Measurements from ENCODE around the gene PTPRD. TPM values are rescaled to one million over a fixed set of nuclear protein-coding genes. Genes with fewer than 3 reads are reported as not detected.
A peak's percentile ranks its signal among the peaks of the same experiment; 100 is the strongest.

PTPRD gene
- total RNA-seq, 2 donors from 2014 or later = 60.1 to 75.7 TPM

DNA sequence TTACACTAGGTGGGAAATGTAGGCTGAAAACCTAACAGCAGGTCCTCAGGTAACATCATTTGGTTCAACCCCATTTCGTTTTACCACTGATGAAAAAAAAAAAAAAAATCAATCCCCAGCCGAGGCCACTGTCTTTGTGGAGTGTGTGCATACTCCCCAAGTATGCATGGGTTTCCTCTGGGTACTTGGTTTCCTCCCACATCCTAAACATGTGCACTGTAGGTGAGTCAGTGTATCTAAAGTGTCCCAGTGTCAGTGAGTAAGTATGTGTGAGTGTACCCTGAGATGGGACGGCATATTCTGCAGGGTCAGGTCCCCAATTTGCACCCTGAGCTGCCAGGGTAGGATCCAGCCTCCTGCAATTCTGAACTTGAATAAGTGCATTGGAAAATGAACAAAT, 1846.7 kb downstream of the PTPRD start:
- Histone ChIP-seq H3K27me3 (no peaks in the 10 kb centered on the region), H3K4me1 (no peaks in the 10 kb centered on the region), H3K27ac (no peak overlapping the region), H3K9ac (ENCODE audit: low read depth in 2 of 2, low read length in 2 of 2) (no peak overlapping the region), H3K4me3 (no peak overlapping the region), H3K9me3 (no peaks in the 10 kb centered on the region), H3K36me3 (no peaks in the 10 kb centered on the region)
- intact Hi-C loops (cut with DNase I) = no loop called here
- DNase-seq = no peak
- TF ChIP-seq, protein P1, sequence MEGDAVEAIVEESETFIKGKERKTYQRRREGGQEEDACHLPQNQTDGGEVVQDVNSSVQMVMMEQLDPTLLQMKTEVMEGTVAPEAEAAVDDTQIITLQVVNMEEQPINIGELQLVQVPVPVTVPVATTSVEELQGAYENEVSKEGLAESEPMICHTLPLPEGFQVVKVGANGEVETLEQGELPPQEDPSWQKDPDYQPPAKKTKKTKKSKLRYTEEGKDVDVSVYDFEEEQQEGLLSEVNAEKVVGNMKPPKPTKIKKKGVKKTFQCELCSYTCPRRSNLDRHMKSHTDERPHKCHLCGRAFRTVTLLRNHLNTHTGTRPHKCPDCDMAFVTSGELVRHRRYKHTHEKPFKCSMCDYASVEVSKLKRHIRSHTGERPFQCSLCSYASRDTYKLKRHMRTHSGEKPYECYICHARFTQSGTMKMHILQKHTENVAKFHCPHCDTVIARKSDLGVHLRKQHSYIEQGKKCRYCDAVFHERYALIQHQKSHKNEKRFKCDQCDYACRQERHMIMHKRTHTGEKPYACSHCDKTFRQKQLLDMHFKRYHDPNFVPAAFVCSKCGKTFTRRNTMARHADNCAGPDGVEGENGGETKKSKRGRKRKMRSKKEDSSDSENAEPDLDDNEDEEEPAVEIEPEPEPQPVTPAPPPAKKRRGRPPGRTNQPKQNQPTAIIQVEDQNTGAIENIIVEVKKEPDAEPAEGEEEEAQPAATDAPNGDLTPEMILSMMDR (IDR thresholded peaks at IDR 0.05) = no peak

DNA sequence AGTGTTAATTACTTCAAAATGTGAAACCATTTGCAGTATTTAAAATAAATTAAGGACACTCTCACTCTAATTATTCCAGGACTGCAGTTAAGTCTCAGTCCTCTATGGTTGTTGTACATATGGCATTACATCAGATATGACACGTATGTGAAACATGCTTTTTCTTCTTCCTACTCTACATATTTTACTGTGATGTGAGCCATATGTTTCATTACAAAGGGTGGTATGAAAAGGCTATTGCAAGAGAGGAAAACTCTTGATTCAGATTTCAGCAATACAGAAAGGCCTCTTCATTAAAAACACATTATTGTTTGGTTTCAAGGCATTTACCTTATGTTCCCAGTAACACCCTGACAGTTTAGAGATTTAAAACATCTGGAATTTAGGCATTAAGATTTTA, 1848.8 kb downstream of the PTPRD start:
- intact Hi-C loops (cut with DNase I) = no loop called here
- Histone ChIP-seq H3K36me3 (no peaks in the 10 kb centered on the region), H3K27ac (no peak overlapping the region), H3K27me3 (no peaks in the 10 kb centered on the region), H3K9me3 (no peaks in the 10 kb centered on the region), H3K4me1 (no peaks in the 10 kb centered on the region), H3K9ac (ENCODE audit: low read depth in 2 of 2, low read length in 2 of 2) (no peak overlapping the region), H3K4me3 (no peak overlapping the region)
- no peak for DNase-seq
- TF ChIP-seq, protein P1 (IDR thresholded peaks at IDR 0.05) = no peak

DNA sequence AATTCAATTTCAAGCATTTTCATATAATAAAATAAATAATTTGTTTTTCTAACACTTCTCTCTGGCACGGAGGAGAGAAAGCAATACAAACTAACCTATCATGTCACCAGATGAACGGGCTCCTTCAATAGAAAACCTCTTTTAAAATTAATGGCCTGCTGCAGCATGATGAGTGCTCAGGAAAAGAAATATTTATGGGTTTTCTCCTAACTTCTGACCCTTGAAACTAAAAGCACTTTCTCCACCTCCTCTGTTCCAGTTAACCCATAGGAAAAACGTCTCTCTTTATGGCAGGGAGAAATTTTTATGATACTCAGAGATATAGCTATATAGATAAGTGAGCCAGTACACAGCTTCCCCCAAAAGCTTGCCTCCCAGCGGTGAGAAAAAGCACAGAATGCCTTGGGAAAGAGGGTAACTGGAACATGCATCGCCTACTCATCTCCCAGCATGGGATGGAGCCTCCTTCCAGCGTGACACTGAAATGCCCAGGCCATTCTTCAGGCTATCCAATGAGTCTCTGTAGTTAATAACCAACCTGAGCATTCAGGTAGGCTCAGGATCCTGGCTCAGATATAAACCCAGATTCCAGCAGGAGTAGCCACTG, 1850.2 kb downstream of the PTPRD start:
- H3K27me3 ChIP-seq = no peaks in the 10 kb centered on the region
- H3K9ac ChIP-seq (ENCODE audit: low read depth in 2 of 2, low read length in 2 of 2) = no peak overlapping the region
- H3K36me3 ChIP-seq = no peaks in the 10 kb centered on the region
- intact Hi-C loops (cut with DNase I) = no loop called here
- peak; percentile 43 for DNase-seq
- TF ChIP-seq, protein P1 (IDR thresholded peaks at IDR 0.05) = no peak
- H3K4me1 ChIP-seq = no peaks in the 10 kb centered on the region
- H3K9me3 ChIP-seq = no peaks in the 10 kb centered on the region
- no peak overlapping the region for H3K27ac ChIP-seq
- no peak overlapping the region for H3K4me3 ChIP-seq

DNA sequence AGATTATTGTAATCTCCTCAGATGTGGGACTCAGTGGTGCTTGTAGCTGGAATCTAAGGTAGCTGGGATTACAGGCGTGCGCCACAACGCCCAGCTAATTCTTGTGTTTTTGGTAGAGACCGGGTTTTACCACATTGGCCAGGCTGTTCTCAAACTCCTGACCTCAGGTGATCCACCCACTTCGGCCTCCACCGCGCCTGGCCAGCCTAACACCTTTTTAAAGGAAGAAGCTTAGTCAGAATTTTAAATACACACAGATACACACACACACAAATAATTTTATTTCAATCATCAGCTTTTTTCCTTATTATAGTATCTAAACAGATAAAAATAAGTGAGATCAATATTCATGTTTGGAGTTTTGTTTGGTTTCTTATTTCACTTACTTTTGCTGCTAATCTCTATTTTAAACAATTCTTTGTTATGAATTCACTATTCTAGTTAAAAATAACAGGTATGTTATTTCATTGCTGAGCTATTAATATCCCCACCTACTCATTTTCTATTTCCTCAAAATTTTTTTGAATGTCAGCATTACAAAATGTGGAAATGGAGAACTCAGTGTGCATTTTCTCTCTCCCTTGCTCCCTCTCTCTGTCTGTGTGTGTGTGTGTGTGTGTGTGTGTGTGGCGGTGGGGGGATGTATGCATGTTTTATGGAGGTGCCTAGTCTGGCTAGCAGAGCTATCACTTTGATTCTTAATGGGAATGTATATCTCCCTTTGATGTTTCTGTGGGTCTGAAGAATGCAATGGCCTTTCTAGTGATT, 1852.6 kb downstream of the PTPRD start:
- Histone ChIP-seq H3K4me1 (no peaks in the 10 kb centered on the region), H3K27me3 (no peaks in the 10 kb centered on the region), H3K4me3 (no peak overlapping the region), H3K36me3 (no peaks in the 10 kb centered on the region), H3K27ac (no peak overlapping the region), H3K9ac (ENCODE audit: low read depth in 2 of 2, low read length in 2 of 2) (no peak overlapping the region), H3K9me3 (no peaks in the 10 kb centered on the region)
- intact Hi-C loops (cut with DNase I) = no loop called here
- TF ChIP-seq, protein P1 (IDR thresholded peaks at IDR 0.05) = no peak
- no peak for DNase-seq

DNA sequence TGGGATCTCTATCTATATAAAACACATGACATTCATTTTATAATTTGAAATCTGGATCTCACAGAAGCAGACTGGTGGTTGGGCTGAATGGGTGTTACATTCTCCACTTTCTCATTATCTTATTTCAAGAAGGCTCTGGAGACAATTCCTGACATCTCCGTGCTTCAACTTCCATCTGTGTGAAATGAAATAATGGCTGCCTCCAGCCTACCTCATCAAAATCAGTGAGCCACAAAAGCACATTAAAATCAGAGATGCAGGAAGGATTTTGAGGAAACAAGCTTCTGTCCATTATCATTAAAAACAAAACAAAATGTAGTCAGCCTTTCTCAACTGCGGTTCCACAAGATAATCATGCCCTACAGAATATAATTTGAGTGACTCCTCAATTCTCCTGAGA, 1854.9 kb downstream of the PTPRD start:
- no peaks in the 10 kb centered on the region for H3K9me3 ChIP-seq
- intact Hi-C loops (cut with DNase I) = no loop called here
- H3K9ac ChIP-seq (ENCODE audit: low read depth in 2 of 2, low read length in 2 of 2) = no peak overlapping the region
- no peaks in the 10 kb centered on the region for H3K27me3 ChIP-seq
- no peak overlapping the region for H3K27ac ChIP-seq
- no peaks in the 10 kb centered on the region for H3K4me1 ChIP-seq
- no peaks in the 10 kb centered on the region for H3K36me3 ChIP-seq
- TF ChIP-seq, protein P1 (IDR thresholded peaks at IDR 0.05) = no peak
- DNase-seq = no peak
- no peak overlapping the region for H3K4me3 ChIP-seq
